HG03575 (cell line): ENCODE results near the gene YBX1.

Source experiments
- ATAC-seq: cut with Tn5 transposase; IDR thresholded peaks from one replicate; pipeline ENCODE4 v1.9.1; 2021; ENCODE audit not compliant: unreplicated experiment, insufficient number of reproducible peaks, low FRiP score; ENCODE audit errors: extremely low read depth

YBX1 gene

GRCh38 chr1:42731585-42731984 is 49.4 kb downstream of the YBX1 start:
- no peak for ATAC-seq

- ATAC-seq = no peak
These were observed 50.0 kb downstream of the YBX1 start for GRCh38 chr1:42732126-42732680.

GRCh38 chr1:42733415-42734200 is 51.4 kb downstream of the YBX1 start:
- ATAC-seq = no peak

GRCh38 chr1:42734201-42735035 is 52.2 kb downstream of the YBX1 start:
- no peak for ATAC-seq

GRCh38 chr1:42735056-42735455 is 52.8 kb downstream of the YBX1 start:
- no peak for ATAC-seq

GRCh38 chr1:42735477-42736105 is 53.4 kb downstream of the YBX1 start:
- ATAC-seq = no peak

GRCh38 chr1:42736152-42736551 is 53.9 kb downstream of the YBX1 start:
- ATAC-seq = no peak

GRCh38 chr1:42736571-42737200 is 54.5 kb downstream of the YBX1 start:
- ATAC-seq = no peak

- no peak for ATAC-seq
These were observed 55.0 kb downstream of the YBX1 start for GRCh38 chr1:42737257-42737656.

GRCh38 chr1:42737986-42738677 is 55.9 kb downstream of the YBX1 start:
- ATAC-seq = no peak

- no peak for ATAC-seq
These were observed 56.5 kb downstream of the YBX1 start for GRCh38 chr1:42738678-42739226.

GRCh38 chr1:42739753-42740700 is 57.8 kb downstream of the YBX1 start, which contains the start of gene CLDN19:
TSS of gene CLDN19 (minus strand) at chr1:42740236. CDS start at chr1:42740063, 173 bp downstream.
- no peak for ATAC-seq

GRCh38 chr1:42740851-42741580 is 58.8 kb downstream of the YBX1 start:
- ATAC-seq = no peak

GRCh38 chr1:42741706-42742105 is 59.5 kb downstream of the YBX1 start:
- ATAC-seq = no peak

GRCh38 chr1:42742141-42742540 is 59.9 kb downstream of the YBX1 start:
- ATAC-seq = no peak

GRCh38 chr1:42742617-42743316 is 60.5 kb downstream of the YBX1 start:
- ATAC-seq = no peak
